ENCODE results near the gene TUBA3D.
A peak's percentile ranks its signal among the peaks of the same experiment; 100 is the strongest.
"Not testable (repeated sequence)": the region's sequence is repeated elsewhere in the genome, so short reads cannot be mapped to it uniquely, and the experiment has no call there.

Gene TUBA3D

GRCh38 chr2:131516011-131516410, 40.1 kb downstream of the TUBA3D start:
- no peak for DNase-seq (ENCODE audit: low read depth)
- H3K4me3 ChIP-seq (ENCODE audit: low read length) = no peak overlapping the region
- TF ChIP-seq CTCF (conservative IDR thresholded peaks at IDR 0.05; ENCODE audit: low read depth, low read length) = no peak

GRCh38 chr2:131516621-131517020, 40.7 kb downstream of the TUBA3D start:
- not testable (repeated sequence) for DNase-seq (ENCODE audit: low read depth); H3K4me3 ChIP-seq (ENCODE audit: low read length)
- peak; percentile 69 for TF ChIP-seq CTCF (conservative IDR thresholded peaks at IDR 0.05; ENCODE audit: low read depth, low read length)

GRCh38 chr2:131517106-131517831, 41.4 kb downstream of the TUBA3D start:
- no peak overlapping the region for H3K4me3 ChIP-seq (ENCODE audit: low read length)
- TF ChIP-seq CTCF (conservative IDR thresholded peaks at IDR 0.05; ENCODE audit: low read depth, low read length) = no peak
- no peak for DNase-seq (ENCODE audit: low read depth)

GRCh38 chr2:131517856-131518255, 41.9 kb downstream of the TUBA3D start:
- not testable (repeated sequence) for H3K4me3 ChIP-seq (ENCODE audit: low read length); DNase-seq (ENCODE audit: low read depth)

DNA sequence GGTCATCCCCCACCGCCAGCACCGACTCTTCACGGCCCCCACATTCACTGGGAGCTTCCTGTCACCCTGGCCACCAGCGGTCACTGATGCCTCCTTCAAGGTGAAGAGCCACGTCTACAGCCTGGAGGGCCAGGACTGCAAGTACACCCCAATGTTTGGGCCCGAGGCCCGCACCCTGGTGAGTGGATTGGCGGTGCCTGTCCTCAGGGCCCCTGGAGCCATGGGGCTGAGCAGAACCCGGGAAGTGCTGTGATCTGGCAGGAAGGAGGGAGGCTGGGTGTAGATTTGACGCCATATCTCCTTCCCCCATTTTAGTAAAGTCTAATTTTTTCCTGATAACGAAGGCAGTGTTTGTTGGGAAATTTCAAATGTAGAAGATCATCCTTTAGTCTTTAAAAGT, 42.6 kb downstream of the TUBA3D start:
- H3K4me3 ChIP-seq (ENCODE audit: low read length); DNase-seq (ENCODE audit: low read depth): not testable (repeated sequence)

DNA sequence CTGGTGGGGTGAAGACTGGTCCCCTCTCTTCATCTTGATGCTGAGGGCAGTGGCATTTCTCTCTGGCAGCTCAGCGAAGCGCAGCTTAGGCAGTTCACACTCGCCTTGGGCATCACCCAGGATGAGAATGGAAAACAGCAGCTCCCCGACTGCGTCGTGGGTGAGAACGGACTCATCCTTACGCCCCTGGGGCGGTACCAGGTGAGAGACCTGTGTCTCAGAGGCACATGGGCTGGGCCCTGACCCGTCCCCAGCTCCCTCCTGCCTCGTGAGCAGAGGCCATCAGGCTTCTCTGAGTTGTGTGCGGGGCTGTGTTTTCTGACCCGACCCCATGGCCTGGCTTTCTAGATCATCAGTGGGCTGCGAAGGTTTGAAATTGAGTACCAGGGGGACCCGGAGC, 43.5 kb downstream of the TUBA3D start:
- no peak for TF ChIP-seq CTCF (conservative IDR thresholded peaks at IDR 0.05; ENCODE audit: low read depth, low read length)
- no peak overlapping the region for H3K4me3 ChIP-seq (ENCODE audit: low read length)
- DNase-seq (ENCODE audit: low read depth) = no peak

GRCh38 chr2:131519871-131520470, 44.1 kb downstream of the TUBA3D start:
- not testable (repeated sequence) for H3K4me3 ChIP-seq (ENCODE audit: low read length); DNase-seq (ENCODE audit: low read depth)

- DNase-seq (ENCODE audit: low read depth) = no peak
- no peak for TF ChIP-seq CTCF (conservative IDR thresholded peaks at IDR 0.05; ENCODE audit: low read depth, low read length)
- H3K4me3 ChIP-seq (ENCODE audit: low read length) = no peak overlapping the region
These were observed 44.6 kb downstream of the TUBA3D start for GRCh38 chr2:131520526-131520925.

- DNase-seq (ENCODE audit: low read depth) = not testable (repeated sequence)
These were observed 45.6 kb downstream of the TUBA3D start for GRCh38 chr2:131521524-131521923.

More at GRCh38 chr2:131521524-131521923, 45.6 kb downstream of the TUBA3D start:
- not testable (repeated sequence) for H3K4me3 ChIP-seq (ENCODE audit: low read length)
